MM.1S (cell line): Measurements from ENCODE around the gene MMP1.

Source experiments
- DNase-seq: peaks from one replicate; pipeline ENCODE4 v3.0.0-alpha.2; 2015
- H2AFZ ChIP-seq: fragments of 300-600 bp; sonication (generic); 2 replicates; pipeline ENCODE4 v1.6.0; 2016; ENCODE audit warnings: antibody characterized with exemption, low read length
- H3F3A ChIP-seq: fragments of 300-600 bp; sonication (generic); 2 replicates; pipeline ENCODE4 v1.6.1; 2016; ENCODE audit warnings: mild to moderate bottlenecking, antibody characterized with exemption, low read length, moderate library complexity, mixed read lengths; ENCODE audit not compliant: insufficient read depth
- H3K27ac ChIP-seq: fragments of 300-600 bp; sonication (generic); 2 replicates; pipeline ENCODE4 v1.5.1; 2016; ENCODE audit warnings: mild to moderate bottlenecking, low read length
- H3K27me3 ChIP-seq: fragments of 300-600 bp; sonication (generic); replicated peaks from 2 replicates; pipeline ENCODE4 v1.6.0; 2016; ENCODE audit warnings: low read length; ENCODE audit not compliant: insufficient read depth
- H3K36me3 ChIP-seq: fragments of 300-600 bp; sonication (generic); replicated peaks from 2 replicates; pipeline ENCODE4 v1.6.1; 2016; ENCODE audit warnings: mild to moderate bottlenecking, low read length, mixed read lengths; ENCODE audit not compliant: insufficient read depth
- H3K4me1 ChIP-seq: fragments of 300-600 bp; sonication (generic); 2 replicates; pipeline ENCODE4 v1.6.1; 2016; ENCODE audit warnings: low read length, mixed read lengths
- H3K4me2 ChIP-seq: fragments of 300-600 bp; sonication (generic); 2 replicates; pipeline ENCODE4 v1.6.0; 2016; ENCODE audit warnings: low read depth, low read length
- H3K4me3 ChIP-seq: fragments of 300-600 bp; sonication (generic); 2 replicates; pipeline ENCODE4 v1.5.1; 2016; ENCODE audit warnings: low read length, mixed read lengths
- H3K79me2 ChIP-seq: fragments of 300-600 bp; sonication (generic); 2 replicates; pipeline ENCODE4 v1.6.1; 2016; ENCODE audit warnings: mixed run types, low read length, mixed read lengths
- H3K9ac ChIP-seq: fragments of 300-600 bp; sonication (generic); 2 replicates; pipeline ENCODE4 v1.6.1; 2016; ENCODE audit warnings: low read length, mixed read lengths
- H3K9me2 ChIP-seq: fragments of 300-600 bp; sonication (generic); replicated peaks from 2 replicates; pipeline ENCODE4 v1.6.1; 2016; ENCODE audit warnings: mild to moderate bottlenecking, low read length, mixed read lengths; ENCODE audit not compliant: insufficient read depth
- H3K9me3 ChIP-seq: fragments of 300-600 bp; sonication (generic); replicated peaks from 2 replicates; pipeline ENCODE4 v1.6.1; 2016; ENCODE audit warnings: mild to moderate bottlenecking, low read length, mixed read lengths; ENCODE audit not compliant: insufficient read depth
- H4K20me1 ChIP-seq: fragments of 300-600 bp; sonication (generic); 2 replicates; pipeline ENCODE4 v1.6.1; 2016; ENCODE audit warnings: mild to moderate bottlenecking, low read length, moderate library complexity, mixed read lengths; ENCODE audit not compliant: insufficient read depth
- CTCF ChIP-seq: fragments of 300-600 bp; sonication (generic); IDR thresholded peaks from 2 replicates; pipeline ENCODE4 v1.5.1; 2016; ENCODE audit warnings: antibody characterized with exemption, low read length, mixed read lengths
- EZH2 ChIP-seq: fragments of 300-600 bp; sonication (generic); optimal IDR thresholded peaks from 2 replicates; pipeline ENCODE3; 2017; ENCODE audit warnings: low read depth, mild to moderate bottlenecking, antibody characterized with exemption, low read length, mixed read lengths
- EZH2phosphoT487 ChIP-seq: fragments of 300-600 bp; sonication (generic); IDR thresholded peaks from 2 replicates; pipeline ENCODE4 v1.6.1; 2018; ENCODE audit warnings: antibody characterized with exemption, low read length

MMP1 gene

DNA sequence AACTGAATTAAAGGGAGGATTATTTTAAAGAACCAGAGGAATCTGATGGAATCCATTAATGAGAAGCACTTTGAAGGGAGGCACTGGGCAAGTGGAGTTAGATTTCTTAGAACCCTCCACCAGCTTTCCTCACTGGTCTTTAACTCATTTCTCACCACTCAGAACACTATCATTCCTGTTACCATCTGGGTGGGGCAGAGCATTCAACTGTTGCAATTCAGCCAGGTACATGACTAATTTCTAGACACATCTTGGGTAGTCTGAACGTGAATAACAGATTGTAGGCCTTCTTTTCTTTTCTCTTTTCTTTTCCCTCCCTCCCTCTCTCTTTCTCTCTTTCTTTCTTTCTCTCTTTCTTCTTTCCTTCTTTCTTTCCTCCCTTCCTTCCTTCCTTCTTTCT is 15.5 kb upstream of the MMP1 start:
- no peaks in the 10 kb centered on the region for H3K36me3 ChIP-seq
- no peaks in the 10 kb centered on the region for H3F3A ChIP-seq
- H3K4me1 ChIP-seq = no peaks in the 10 kb centered on the region
- no peaks in the 10 kb centered on the region for H4K20me1 ChIP-seq
- no peak overlapping the region for H3K27ac ChIP-seq
- H2AFZ ChIP-seq = no peak overlapping the region
- H3K79me2 ChIP-seq = no peaks in the 10 kb centered on the region
- TF ChIP-seq EZH2phosphoT487 (no peak), CTCF (no peak), EZH2 (no peak)
- H3K4me2 ChIP-seq = no peak overlapping the region
- H3K9me2 ChIP-seq = no peaks in the 10 kb centered on the region
- H3K27me3 ChIP-seq = no peaks in the 10 kb centered on the region
- H3K9ac ChIP-seq = no peak overlapping the region
- no peak for DNase-seq
- H3K4me3 ChIP-seq = no peak overlapping the region
- no peaks in the 10 kb centered on the region for H3K9me3 ChIP-seq

DNA sequence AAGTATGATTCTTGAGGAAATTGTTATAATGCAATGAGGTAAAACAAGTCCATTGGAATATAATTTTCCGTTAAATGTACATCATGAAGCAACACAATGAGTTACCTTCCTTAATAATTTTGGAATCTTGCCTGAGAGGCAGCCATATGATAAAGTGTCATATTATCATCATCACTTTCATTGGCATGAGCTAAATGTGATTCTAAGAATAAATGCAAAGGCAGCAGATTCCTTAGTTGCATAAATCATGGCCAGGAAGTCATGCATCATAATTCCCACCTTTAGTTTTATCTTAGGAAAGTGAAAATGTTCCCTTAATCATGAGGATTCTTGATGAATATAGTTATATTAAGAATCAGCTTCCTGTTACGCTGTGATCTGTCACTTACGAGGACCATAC is 14.2 kb upstream of the MMP1 start:
- Histone ChIP-seq H3K9ac (no peak overlapping the region), H3K27me3 (no peaks in the 10 kb centered on the region), H3K9me2 (no peaks in the 10 kb centered on the region), H3K36me3 (no peaks in the 10 kb centered on the region), H3K4me2 (no peak overlapping the region), H3K4me3 (no peak overlapping the region), H3K79me2 (no peaks in the 10 kb centered on the region), H3F3A (no peaks in the 10 kb centered on the region), H2AFZ (no peak overlapping the region), H3K4me1 (no peaks in the 10 kb centered on the region), H4K20me1 (no peaks in the 10 kb centered on the region), H3K27ac (no peak overlapping the region), H3K9me3 (no peaks in the 10 kb centered on the region)
- no peak for DNase-seq
- TF ChIP-seq CTCF = no peak
- TF ChIP-seq EZH2 = no peak
- TF ChIP-seq EZH2phosphoT487 = no peak

GRCh38 chr11:102810950-102811660 is 13.1 kb upstream of the MMP1 start:
- DNase-seq = peak; percentile 15

More at GRCh38 chr11:102810950-102811660, 13.1 kb upstream of the MMP1 start:
- Histone ChIP-seq H3K36me3 (no peaks in the 10 kb centered on the region), H3K9me3 (no peaks in the 10 kb centered on the region), H3F3A (no peaks in the 10 kb centered on the region), H3K27ac (no peak overlapping the region), H3K27me3 (no peaks in the 10 kb centered on the region), H3K4me2 (no peak overlapping the region), H3K4me1 (no peaks in the 10 kb centered on the region), H3K79me2 (no peaks in the 10 kb centered on the region), H3K9me2 (no peaks in the 10 kb centered on the region), H3K4me3 (no peak overlapping the region), H3K9ac (no peak overlapping the region), H4K20me1 (no peaks in the 10 kb centered on the region), H2AFZ (no peak overlapping the region)
- TF ChIP-seq CTCF = peak; percentile 31
- TF ChIP-seq EZH2phosphoT487 = no peak
- no peak for TF ChIP-seq EZH2
